Vagina (tissue), 2 donors: ENCODE data around the gene PLOD2. TPM values are rescaled to one million over a fixed set of nuclear protein-coding genes. Genes with fewer than 3 reads are reported as not detected.

Experiments used
- DNase-seq, 2 donors: peaks; one replicate each; pipeline ENCODE4 v3.0.0-alpha.2; 2017; ENCODE audit errors: extremely low spot score in 2 of 2
- H3K27ac ChIP-seq: fragments of 200-600 bp; sonication (generic); one replicate; pipeline ENCODE4 v1.5.1; 2019
- H3K27me3 ChIP-seq: fragments of 200-600 bp; sonication (generic); one replicate; pipeline ENCODE4 v1.5.1; 2019
- H3K36me3 ChIP-seq, 2 donors: fragments of 200-600 bp; sonication (generic); one replicate each; pipeline ENCODE4 v1.5.1; 2017 to 2019
- H3K4me1 ChIP-seq: fragments of 200-600 bp; sonication (generic); one replicate; pipeline ENCODE4 v1.5.1; 2019
- H3K4me3 ChIP-seq, 2 donors: fragments of 200-600 bp; sonication (generic); 1 replicate in 1 of 2; 2 replicates in 1 of 2; pipeline ENCODE4 v1.5.1; 2016 to 2019
- H3K9me3 ChIP-seq: fragments of 200-600 bp; sonication (generic); one replicate; pipeline ENCODE4 v1.5.1; 2019
- POLR2A ChIP-seq, 2 donors: fragments of 450-650 bp; IDR thresholded peaks; one replicate each; pipeline ENCODE4 v1.6.1; 2017; ENCODE audit warnings: antibody characterized with exemption in 2 of 2, mild to moderate bottlenecking in 2 of 2, moderate library complexity in 2 of 2
- POLR2AphosphoS5 ChIP-seq, 2 donors: sonication (generic); formaldehyde crosslinking; IDR thresholded peaks; one replicate each; pipeline ENCODE4 v1.9.0; 2017; ENCODE audit warnings: antibody characterized with exemption in 2 of 2, mild to moderate bottlenecking in 2 of 2, low read depth in 1 of 2; ENCODE audit not compliant: insufficient read depth in 1 of 2
- intact Hi-C: fragments of 100-400 bp; cut with DNase I; formaldehyde crosslinking; loops from one replicate; pipeline ENCODE4 v1.15.1; 2023
- total RNA-seq: library from RNA; depleted of rRNA; stranded (reverse); fragments of >200 nt; gene quantifications from one replicate; pipeline ENCODE4 v1.2.3, GENCODE V29; 2016
- TF ChIP-seq, protein P1 (sequence below), 3 experiments: fragments of 450-650 bp in 2 of 3; fragments of 200-600 bp in 1 of 3; sonication (generic) in 1 of 3; IDR thresholded peaks; one replicate each; pipeline ENCODE4 v1.5.1; 2017 to 2019; ENCODE audit warnings: antibody characterized with exemption in 3 of 3, mild to moderate bottlenecking in 2 of 3, moderate library complexity in 2 of 3

Gene PLOD2
- total RNA-seq, 1 donor from 2014 or later, result 27.0 TPM

DNA sequence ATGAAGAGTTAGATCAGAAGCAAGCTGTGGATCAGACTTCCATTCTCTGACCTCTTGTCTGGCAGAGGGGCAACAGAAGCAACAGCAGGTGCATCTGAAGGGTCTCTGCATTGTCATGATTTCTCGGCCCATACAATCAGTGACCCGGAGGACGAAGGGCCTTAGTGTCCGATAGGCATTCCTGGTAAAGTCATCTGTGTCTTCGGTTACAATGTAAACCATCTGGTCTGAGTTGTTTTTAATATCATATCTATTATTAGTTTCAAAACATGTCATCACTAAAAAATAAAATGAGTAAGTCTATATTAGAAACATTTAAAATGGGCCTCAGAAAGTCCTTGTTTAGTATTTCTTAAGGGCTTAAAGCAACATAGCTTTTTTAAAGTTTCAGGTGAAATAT is 38.8 kb upstream of the PLOD2 start:
- H3K4me1 ChIP-seq, result no peaks in the 10 kb centered on the region

DNA sequence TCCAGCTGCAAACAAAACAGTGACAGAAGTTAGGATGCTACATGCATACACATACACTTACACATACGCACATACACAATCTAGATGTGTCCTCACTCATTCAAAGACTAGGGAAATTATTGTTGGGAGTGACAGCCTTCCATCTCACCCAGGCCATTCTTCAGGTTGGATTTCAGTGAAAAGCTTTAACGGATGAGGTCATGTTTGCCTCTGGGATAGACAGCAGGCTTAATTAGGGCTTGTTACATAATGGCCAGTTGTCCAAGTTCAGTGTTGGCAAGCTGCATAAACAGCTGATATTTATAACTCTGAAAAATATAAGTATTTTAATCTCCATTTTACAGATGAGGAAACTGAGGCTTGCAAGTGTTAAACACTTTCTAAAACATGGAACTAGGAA is 35.8 kb upstream of the PLOD2 start:
- H3K36me3 ChIP-seq, result peaks cover 0 to 4% of the 10 kb centered on the region in 2 donors
- H3K27me3 ChIP-seq, result no peaks in the 10 kb centered on the region
- H3K27ac ChIP-seq, result no peak overlapping the region
- H3K9me3 ChIP-seq, result no peaks in the 10 kb centered on the region
- H3K4me1 ChIP-seq, result no peaks in the 10 kb centered on the region
- no peak for DNase-seq
- H3K4me3 ChIP-seq, result no peak overlapping the region
- intact Hi-C loops, result no loop called here
- TF ChIP-seq POLR2A (IDR thresholded peaks at IDR 0.05) (no peak), POLR2AphosphoS5 (IDR thresholded peaks at IDR 0.05; ENCODE audit: insufficient read depth in 1 of 2, low read depth in 1 of 2) (no peak)
- TF ChIP-seq, protein P1, sequence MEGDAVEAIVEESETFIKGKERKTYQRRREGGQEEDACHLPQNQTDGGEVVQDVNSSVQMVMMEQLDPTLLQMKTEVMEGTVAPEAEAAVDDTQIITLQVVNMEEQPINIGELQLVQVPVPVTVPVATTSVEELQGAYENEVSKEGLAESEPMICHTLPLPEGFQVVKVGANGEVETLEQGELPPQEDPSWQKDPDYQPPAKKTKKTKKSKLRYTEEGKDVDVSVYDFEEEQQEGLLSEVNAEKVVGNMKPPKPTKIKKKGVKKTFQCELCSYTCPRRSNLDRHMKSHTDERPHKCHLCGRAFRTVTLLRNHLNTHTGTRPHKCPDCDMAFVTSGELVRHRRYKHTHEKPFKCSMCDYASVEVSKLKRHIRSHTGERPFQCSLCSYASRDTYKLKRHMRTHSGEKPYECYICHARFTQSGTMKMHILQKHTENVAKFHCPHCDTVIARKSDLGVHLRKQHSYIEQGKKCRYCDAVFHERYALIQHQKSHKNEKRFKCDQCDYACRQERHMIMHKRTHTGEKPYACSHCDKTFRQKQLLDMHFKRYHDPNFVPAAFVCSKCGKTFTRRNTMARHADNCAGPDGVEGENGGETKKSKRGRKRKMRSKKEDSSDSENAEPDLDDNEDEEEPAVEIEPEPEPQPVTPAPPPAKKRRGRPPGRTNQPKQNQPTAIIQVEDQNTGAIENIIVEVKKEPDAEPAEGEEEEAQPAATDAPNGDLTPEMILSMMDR (IDR thresholded peaks at IDR 0.05), result no peak

More for the DNA sequence above, 38.8 kb upstream of the PLOD2 start:
- Histone ChIP-seq H3K36me3 (peaks cover 0 to 4% of the 10 kb centered on the region in 2 donors), H3K9me3 (no peaks in the 10 kb centered on the region), H3K4me3 (no peak overlapping the region), H3K27ac (no peak overlapping the region), H3K27me3 (no peaks in the 10 kb centered on the region)
- intact Hi-C loops, result no loop called here
- no peak for DNase-seq
- TF ChIP-seq, protein P1 (IDR thresholded peaks at IDR 0.05), result no peak
- TF ChIP-seq POLR2AphosphoS5 (IDR thresholded peaks at IDR 0.05; ENCODE audit: insufficient read depth in 1 of 2, low read depth in 1 of 2) (no peak), POLR2A (IDR thresholded peaks at IDR 0.05) (no peak)

DNA sequence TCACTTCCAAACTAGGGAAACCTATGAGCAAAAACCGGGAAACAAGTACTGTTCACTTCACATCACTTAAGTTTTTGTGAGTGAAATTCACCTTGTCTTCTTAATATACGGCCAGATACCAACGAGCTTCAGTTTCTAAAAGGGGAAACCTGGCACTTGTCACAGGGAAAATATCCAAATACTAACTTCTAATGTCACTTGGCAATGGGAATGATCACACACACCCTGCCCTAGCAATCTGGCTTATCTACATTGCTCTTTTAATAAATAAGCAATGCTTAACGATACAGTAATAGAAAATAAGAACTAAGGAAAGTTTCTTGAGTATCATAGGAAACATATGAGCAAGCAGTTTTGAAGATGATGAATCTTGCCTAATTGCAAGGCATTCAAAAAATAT is 34.6 kb upstream of the PLOD2 start:
- H3K9me3 ChIP-seq, result no peaks in the 10 kb centered on the region
- DNase-seq, result no peak
- peaks cover 0 to 4% of the 10 kb centered on the region in 2 donors for H3K36me3 ChIP-seq
- no peak overlapping the region for H3K27ac ChIP-seq
- H3K4me1 ChIP-seq, result no peaks in the 10 kb centered on the region
- intact Hi-C loops, result no loop called here
- H3K4me3 ChIP-seq, result no peak overlapping the region
- TF ChIP-seq, protein P1 (IDR thresholded peaks at IDR 0.05), result no peak
- TF ChIP-seq POLR2AphosphoS5 (IDR thresholded peaks at IDR 0.05; ENCODE audit: insufficient read depth in 1 of 2, low read depth in 1 of 2) (no peak), POLR2A (IDR thresholded peaks at IDR 0.05) (no peak)
- no peaks in the 10 kb centered on the region for H3K27me3 ChIP-seq

DNA sequence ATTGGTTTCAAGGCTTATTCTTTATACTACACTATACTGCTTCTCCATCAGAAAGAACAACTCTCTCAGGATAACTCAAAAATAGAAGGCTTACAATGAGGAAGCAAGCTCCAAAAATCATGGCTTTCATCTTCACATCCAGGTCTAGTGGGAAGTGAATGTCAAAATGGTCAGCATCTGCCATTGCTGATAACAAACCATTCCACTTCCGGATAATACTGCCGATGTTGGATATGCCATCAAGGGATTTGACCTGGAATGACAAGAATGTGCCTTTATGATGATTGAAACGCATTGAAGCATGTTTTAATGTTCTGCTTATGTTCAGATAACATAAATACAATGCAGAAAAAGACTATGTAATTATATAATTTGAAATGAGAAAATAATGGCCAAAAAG is 34.0 kb upstream of the PLOD2 start:
- Histone ChIP-seq H3K36me3 (peaks cover 0 to 4% of the 10 kb centered on the region in 2 donors), H3K27ac (no peak overlapping the region)
- intact Hi-C loops, result no loop called here

DNA sequence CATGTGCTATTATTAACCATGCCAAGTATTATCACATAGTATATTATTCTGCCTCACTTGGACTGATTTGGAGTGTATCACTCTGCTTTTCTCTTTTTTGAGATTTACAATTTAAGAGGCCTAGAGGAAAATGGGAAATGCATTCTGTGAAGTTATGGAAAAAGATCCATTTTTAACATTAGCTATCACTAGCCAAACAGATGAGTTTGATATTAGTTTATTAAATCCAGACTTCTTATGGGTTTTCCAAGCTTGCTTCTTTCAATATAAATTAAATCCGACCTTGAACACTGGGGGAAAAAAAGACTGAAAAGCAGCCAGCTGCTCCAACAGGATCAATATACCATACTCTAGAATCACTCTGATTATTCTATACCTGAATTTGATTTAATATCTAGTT is 30.1 kb upstream of the PLOD2 start:
- no peak overlapping the region for H3K4me3 ChIP-seq
- H3K9me3 ChIP-seq, result no peaks in the 10 kb centered on the region
- no peak for DNase-seq
- H3K27me3 ChIP-seq, result no peaks in the 10 kb centered on the region
- intact Hi-C loops, result no loop called here
- H3K4me1 ChIP-seq, result peaks cover 4% of the 10 kb centered on the region
- H3K27ac ChIP-seq, result no peak overlapping the region
- H3K36me3 ChIP-seq, result peaks cover 0 to 4% of the 10 kb centered on the region in 2 donors
- TF ChIP-seq, protein P1 (IDR thresholded peaks at IDR 0.05), result no peak
- TF ChIP-seq POLR2AphosphoS5 (IDR thresholded peaks at IDR 0.05; ENCODE audit: insufficient read depth in 1 of 2, low read depth in 1 of 2), result no peak
- no peak for TF ChIP-seq POLR2A (IDR thresholded peaks at IDR 0.05)

More for the DNA sequence above, 34.0 kb upstream of the PLOD2 start:
- no peaks in the 10 kb centered on the region for H3K9me3 ChIP-seq
- H3K4me1 ChIP-seq, result peaks cover 2% of the 10 kb centered on the region
- no peaks in the 10 kb centered on the region for H3K27me3 ChIP-seq
- TF ChIP-seq POLR2A (IDR thresholded peaks at IDR 0.05) (no peak), POLR2AphosphoS5 (IDR thresholded peaks at IDR 0.05; ENCODE audit: insufficient read depth in 1 of 2, low read depth in 1 of 2) (no peak)
- TF ChIP-seq, protein P1 (IDR thresholded peaks at IDR 0.05), result no peak
- DNase-seq, result no peak
- no peak overlapping the region for H3K4me3 ChIP-seq
